Fibroblast of villous mesenchyme (primary cell): ENCODE results near the gene ANKFY1. TPM values are rescaled to one million over a fixed set of nuclear protein-coding genes. Genes with fewer than 3 reads are reported as not detected.

Source experiments
- DNase-seq: peaks from one replicate; pipeline ENCODE4 v3.0.0-alpha.2; 2010; ENCODE audit warnings: low read depth
- H3K4me3 ChIP-seq: 2 replicates; pipeline ENCODE4 v1.5.1; 2011; ENCODE audit warnings: low read depth, mild to moderate bottlenecking, low read length
- CTCF ChIP-seq: IDR thresholded peaks from 2 replicates; pipeline ENCODE4 v1.5.1; 2012; ENCODE audit warnings: low read depth, mild to moderate bottlenecking, low read length; ENCODE audit not compliant: insufficient read depth
- total RNA-seq: library from RNA; depleted of rRNA; stranded (reverse); fragments of >200 nt; gene quantifications from 2 replicates; pipeline ENCODE4 v1.2.3, GENCODE V29; 2012

The ANKFY1 gene
- total RNA-seq, 1 donor = 58.7 TPM

DNA sequence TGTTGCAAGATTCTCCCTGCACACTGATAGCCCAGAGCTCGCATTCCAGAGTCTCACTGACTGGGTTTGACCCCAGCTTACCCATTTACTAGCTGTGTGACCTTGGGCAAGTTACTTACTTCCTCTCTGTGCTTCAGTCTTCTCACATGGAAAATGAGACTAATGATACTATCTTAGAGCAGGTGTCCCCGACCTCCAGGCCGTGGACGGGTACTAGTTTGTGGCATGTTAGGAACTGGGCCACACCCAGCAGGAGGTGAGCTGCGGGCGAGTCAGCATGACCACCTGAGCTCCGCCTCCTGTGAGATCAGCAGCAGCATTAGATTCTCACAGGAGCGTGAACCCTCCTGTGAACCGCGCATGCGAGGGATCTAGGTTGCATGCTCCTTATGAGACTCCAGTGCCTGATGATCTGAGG lies 15.8 kb downstream of the ANKFY1 start:
- DNase-seq = peak; percentile 64
- TF ChIP-seq CTCF = no peak
- H3K4me3 ChIP-seq = no peak overlapping the region

DNA sequence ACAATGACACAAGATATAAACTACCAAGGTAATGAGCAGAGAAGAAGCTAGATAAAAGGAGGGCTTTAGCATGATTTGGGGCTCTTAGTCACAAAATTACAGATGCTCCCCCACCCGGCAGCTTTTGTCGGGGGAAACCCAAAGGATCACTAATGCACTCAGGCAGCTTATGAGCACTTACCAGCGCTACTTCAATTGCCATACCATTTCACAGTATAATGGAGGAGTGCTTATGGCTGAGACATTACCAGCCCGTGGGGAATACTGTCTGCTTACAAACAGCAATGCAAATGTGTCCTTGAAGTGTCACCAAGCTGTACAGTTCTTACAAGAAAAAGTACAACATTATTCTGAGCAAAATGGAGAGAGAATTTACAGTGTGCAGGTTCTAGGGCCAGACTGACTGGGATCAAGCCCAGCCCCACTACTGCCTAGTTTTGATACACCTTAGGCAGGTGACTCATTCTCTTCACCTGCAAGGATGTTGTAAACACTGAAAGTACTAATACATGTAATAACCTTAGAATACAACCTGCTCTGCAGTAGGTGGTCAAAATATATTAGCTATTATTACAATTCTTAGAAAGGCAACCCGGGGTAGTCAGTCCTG lies 16.3 kb downstream of the ANKFY1 start:
- no peak for DNase-seq
- no peak for TF ChIP-seq CTCF
- no peak overlapping the region for H3K4me3 ChIP-seq

GRCh38 chr17:4246674-4247073 lies 17.1 kb downstream of the ANKFY1 start:
- TF ChIP-seq CTCF = no peak
- no peak for DNase-seq
- H3K4me3 ChIP-seq = no peak overlapping the region

- DNase-seq = no peak
- H3K4me3 ChIP-seq = no peak overlapping the region
- TF ChIP-seq CTCF = no peak
These were observed 22.2 kb downstream of the ANKFY1 start for GRCh38 chr17:4241535-4241934.

- H3K4me3 ChIP-seq = no peak overlapping the region
- DNase-seq = peak; percentile 50
- no peak for TF ChIP-seq CTCF
These were observed 27.3 kb downstream of the ANKFY1 start for GRCh38 chr17:4236456-4236855.

DNA sequence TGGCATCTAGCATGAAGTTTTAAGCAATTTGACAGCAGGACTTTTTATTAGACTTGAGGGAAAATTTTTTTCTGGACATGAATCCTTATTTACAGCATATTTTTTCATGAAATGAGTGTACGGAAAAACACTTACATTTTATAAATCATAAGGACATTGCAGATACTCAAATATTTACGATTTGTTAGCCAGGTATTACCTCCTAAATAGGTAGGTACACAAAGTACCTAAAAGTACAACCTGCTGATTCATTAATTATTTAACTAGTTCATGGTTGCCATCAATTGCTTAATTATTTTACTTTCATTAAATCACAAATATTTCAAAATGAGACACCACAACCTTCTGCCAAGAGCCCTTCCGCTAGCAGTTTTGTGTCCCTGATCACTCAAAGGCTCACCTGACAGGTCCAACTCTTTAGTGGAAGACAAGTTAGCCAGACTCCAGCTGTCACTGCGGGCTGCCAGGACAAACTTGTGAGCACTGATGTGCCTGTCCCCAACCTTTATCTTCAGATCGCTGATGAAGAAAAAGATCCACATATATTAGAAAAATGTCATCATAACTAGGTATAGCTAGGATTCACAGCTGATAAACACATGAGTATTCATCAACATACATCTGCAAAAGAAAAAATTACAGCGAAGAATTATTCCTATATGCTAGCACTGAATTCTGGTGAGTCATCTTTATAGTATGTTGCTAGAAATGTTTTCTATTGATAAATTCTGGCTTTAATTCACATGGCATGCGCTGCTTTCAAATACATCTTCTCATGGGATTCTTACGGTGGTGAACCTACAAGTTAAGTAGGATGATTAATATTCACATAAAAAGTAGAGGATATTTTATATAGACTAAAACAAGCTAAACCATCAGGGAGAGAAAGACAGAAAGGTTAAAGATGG lies 28.2 kb downstream of the ANKFY1 start:
- TF ChIP-seq CTCF = no peak
- H3K4me3 ChIP-seq = no peak overlapping the region
- no peak for DNase-seq

DNA sequence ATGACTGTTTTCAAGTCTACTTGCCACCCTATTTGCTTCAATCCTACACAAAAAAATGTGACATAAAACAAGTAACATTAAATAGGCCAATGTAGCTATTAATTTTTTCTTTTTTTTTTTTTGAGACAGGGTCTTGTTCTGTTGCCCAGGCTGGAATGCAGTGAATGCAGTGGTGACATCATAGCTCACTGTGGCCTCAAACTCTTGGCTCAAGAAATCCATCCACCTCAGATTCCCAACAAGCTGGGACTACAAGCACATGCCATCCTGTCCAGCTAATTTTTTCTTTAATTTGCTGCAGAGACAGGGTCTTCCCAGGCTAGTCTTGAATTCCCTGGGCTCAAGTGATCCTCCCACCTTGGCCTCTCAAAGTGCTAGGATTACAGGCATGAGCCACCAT lies 29.4 kb downstream of the ANKFY1 start:
- no peak for TF ChIP-seq CTCF
- H3K4me3 ChIP-seq = no peak overlapping the region
- DNase-seq = no peak
